A673 (cell line): ENCODE measurements around the gene OR4D2. TPM values are rescaled to one million over a fixed set of nuclear protein-coding genes. Genes with fewer than 3 reads are reported as not detected.
A peak's percentile ranks its signal among the peaks of the same experiment; 100 is the strongest.

ENCODE experiments used
- BruUV-seq: library from RNA; stranded (reverse); fragments of 400-500 nt; replicated peaks from 2 replicates; lab custom pipeline; 2021; lab: Mats Ljungman, UMichigan
- CTCF ChIA-PET: fragments of 300-600 bp; sonication (Branson Sonifier 250); formaldehyde crosslinking; loops from one replicate; lab custom pipeline; 2022; ENCODE audit warnings: antibody characterized with exemption; lab: Charles Lee
- POLR2A ChIA-PET: fragments of 300-600 bp; sonication (Branson Sonifier 250); formaldehyde crosslinking; loops from one replicate; lab custom pipeline; 2022; ENCODE audit warnings: antibody characterized with exemption; ENCODE audit not compliant: low non-redundant PET; lab: Charles Lee
- DNase-seq: peaks from one replicate; pipeline ENCODE4 v3.0.0-alpha.2; 2015; ENCODE audit warnings: low spot score
- H3K27ac ChIP-seq: fragments of 200-600 bp; sonication (generic); 2 replicates; pipeline ENCODE4 v1.5.1; 2016; ENCODE audit warnings: mixed run types, low read depth, mild to moderate bottlenecking, mixed read lengths, antibody characterized with exemption, low read length; ENCODE audit not compliant: poor library complexity, severe bottlenecking
- H3K27me3 ChIP-seq: fragments of 200-600 bp; sonication (generic); replicated peaks from 2 replicates; pipeline ENCODE4 v1.6.1; 2017; ENCODE audit warnings: mixed run types, low read depth, mild to moderate bottlenecking, mixed read lengths, antibody characterized with exemption, low read length; ENCODE audit not compliant: insufficient read depth, poor library complexity
- H3K36me3 ChIP-seq: fragments of 200-600 bp; sonication (generic); 2 replicates; pipeline ENCODE4 v1.6.1; 2016; ENCODE audit warnings: mixed run types, mild to moderate bottlenecking, mixed read lengths, antibody characterized with exemption, low read length; ENCODE audit not compliant: insufficient read depth, poor library complexity, severe bottlenecking
- H3K4me1 ChIP-seq: fragments of 200-600 bp; sonication (generic); 2 replicates; pipeline ENCODE4 v1.6.1; 2017; ENCODE audit warnings: mixed run types, mild to moderate bottlenecking, mixed read lengths, antibody characterized with exemption, low read length; ENCODE audit not compliant: insufficient read depth, poor library complexity, severe bottlenecking
- H3K4me3 ChIP-seq: fragments of 200-600 bp; sonication (generic); 2 replicates; pipeline ENCODE4 v1.5.1; 2016; ENCODE audit warnings: low read depth, mixed run types, mild to moderate bottlenecking, mixed read lengths, low read length; ENCODE audit not compliant: poor library complexity, severe bottlenecking
- H3K9me3 ChIP-seq: fragments of 200-600 bp; sonication (generic); 2 replicates; pipeline ENCODE4 v1.6.1; 2016; ENCODE audit warnings: mixed run types, low read depth, mild to moderate bottlenecking, mixed read lengths, antibody characterized with exemption, low read length; ENCODE audit not compliant: poor library complexity, severe bottlenecking
- EZH2 ChIP-seq: fragments of 200-600 bp; sonication (generic); IDR thresholded peaks from 2 replicates; pipeline ENCODE4 v1.6.1; 2017; ENCODE audit warnings: borderline replicate concordance, low read depth, mild to moderate bottlenecking, mixed read lengths, antibody characterized with exemption, low read length; ENCODE audit not compliant: poor library complexity, severe bottlenecking
- intact Hi-C: fragments of 100-400 bp; cut with micrococcal nuclease; formaldehyde crosslinking; loops from one replicate; pipeline ENCODE4 v1.10.0; 2022; ENCODE audit not compliant: unreplicated experiment
- total RNA-seq: library from RNA; stranded (reverse); gene quantifications from 2 replicates; pipeline ENCODE4 v1.2.3, GENCODE V29; 2021
- TF ChIP-seq, protein P1 (sequence below): fragments of 300-800, 200-600 bp; sonication (generic); conservative IDR thresholded peaks from 2 replicates; pipeline ENCODE4 v1.5.1; 2017; ENCODE audit warnings: low read depth, mild to moderate bottlenecking, antibody characterized with exemption, low read length, moderate library complexity, mixed read lengths

Gene OR4D2
- total RNA-seq, 1 experiment from 2014 or later: not detected

- Histone ChIP-seq H3K4me1 (no peaks in the 10 kb centered on the region), H3K27ac (no peak overlapping the region), H3K4me3 (no peak overlapping the region), H3K27me3 (peaks cover 98% of the 10 kb centered on the region), H3K9me3 (no peaks in the 10 kb centered on the region), H3K36me3 (no peaks in the 10 kb centered on the region)
- DNase-seq: no peak
- ChIA-PET CTCF (no interaction called here), POLR2A (no interaction called here)
- intact Hi-C loops: loop anchor here (5.0 kb wide), 1 partner anchor 48 kb away; no protein-coding TSS in a partner anchor
- TF ChIP-seq EZH2: no peak
- TF ChIP-seq, protein P1, sequence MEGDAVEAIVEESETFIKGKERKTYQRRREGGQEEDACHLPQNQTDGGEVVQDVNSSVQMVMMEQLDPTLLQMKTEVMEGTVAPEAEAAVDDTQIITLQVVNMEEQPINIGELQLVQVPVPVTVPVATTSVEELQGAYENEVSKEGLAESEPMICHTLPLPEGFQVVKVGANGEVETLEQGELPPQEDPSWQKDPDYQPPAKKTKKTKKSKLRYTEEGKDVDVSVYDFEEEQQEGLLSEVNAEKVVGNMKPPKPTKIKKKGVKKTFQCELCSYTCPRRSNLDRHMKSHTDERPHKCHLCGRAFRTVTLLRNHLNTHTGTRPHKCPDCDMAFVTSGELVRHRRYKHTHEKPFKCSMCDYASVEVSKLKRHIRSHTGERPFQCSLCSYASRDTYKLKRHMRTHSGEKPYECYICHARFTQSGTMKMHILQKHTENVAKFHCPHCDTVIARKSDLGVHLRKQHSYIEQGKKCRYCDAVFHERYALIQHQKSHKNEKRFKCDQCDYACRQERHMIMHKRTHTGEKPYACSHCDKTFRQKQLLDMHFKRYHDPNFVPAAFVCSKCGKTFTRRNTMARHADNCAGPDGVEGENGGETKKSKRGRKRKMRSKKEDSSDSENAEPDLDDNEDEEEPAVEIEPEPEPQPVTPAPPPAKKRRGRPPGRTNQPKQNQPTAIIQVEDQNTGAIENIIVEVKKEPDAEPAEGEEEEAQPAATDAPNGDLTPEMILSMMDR: no peak
- BruUV-seq: no TSS peak
Measured at GRCh38 chr17:58170622-58171021, 3.8 kb downstream of the OR4D2 start.

GRCh38 chr17:58172369-58173071, 5.7 kb downstream of the OR4D2 start:
- Histone ChIP-seq H3K27me3 (peaks cover 80% of the 10 kb centered on the region), H3K4me3 (no peak overlapping the region), H3K27ac (no peak overlapping the region), H3K4me1 (no peaks in the 10 kb centered on the region), H3K9me3 (no peaks in the 10 kb centered on the region), H3K36me3 (no peaks in the 10 kb centered on the region)
- intact Hi-C loops: loop anchor here (5.0 kb wide), 1 partner anchor 50 kb away; no protein-coding TSS in a partner anchor
- peak; percentile 52 for DNase-seq
- ChIA-PET POLR2A (no interaction called here), CTCF (interaction anchor here (0.6 to 0.7 kb wide), 3 partner anchors 48 to 313 kb away, joined by 3 to 13 read pairs (median 4); no protein-coding TSS in a partner anchor)
- TF ChIP-seq, protein P1: peak; percentile 52
- TF ChIP-seq EZH2: no peak
- no TSS peak for BruUV-seq

DNA sequence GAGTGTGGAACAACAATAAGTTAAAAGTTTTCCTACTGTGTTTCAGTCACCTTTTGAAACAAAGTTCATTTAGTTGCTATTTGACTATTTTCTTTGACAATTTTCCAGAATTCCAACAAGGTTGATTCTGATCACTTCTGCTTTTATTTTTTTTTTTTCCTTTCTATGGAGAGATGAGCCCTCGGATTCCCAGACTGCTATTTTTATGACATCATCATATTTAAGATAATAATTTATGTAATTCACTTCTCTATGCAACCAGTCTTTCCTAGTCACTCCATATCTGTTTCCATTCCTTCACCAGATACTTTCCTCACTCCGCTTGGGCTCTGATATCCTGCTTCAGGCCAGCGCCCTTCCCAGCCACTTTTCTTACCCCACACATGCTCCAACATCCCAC, 8.1 kb downstream of the OR4D2 start:
- ChIA-PET CTCF (no interaction called here), POLR2A (no interaction called here)
- Histone ChIP-seq H3K4me3 (no peak overlapping the region), H3K9me3 (no peaks in the 10 kb centered on the region), H3K36me3 (no peaks in the 10 kb centered on the region), H3K27me3 (peaks cover 56% of the 10 kb centered on the region), H3K27ac (no peak overlapping the region), H3K4me1 (no peaks in the 10 kb centered on the region)
- no TSS peak for BruUV-seq
- DNase-seq: no peak
- TF ChIP-seq, protein P1: no peak
- TF ChIP-seq EZH2: no peak
- intact Hi-C loops: loop anchor here (5.0 kb wide), 1 partner anchor 53 kb away; no protein-coding TSS in a partner anchor
